T-helper 1 cell treated with Interleukin-12 subunit alpha and Interleukin-12 subunit beta and Interleukin-4 antibody, amounts not matched to agents 30 ng/mL and 1 ng/mL, for 36 hours (primary cell): ENCODE data around the gene LYL1. TPM values are rescaled to one million over a fixed set of nuclear protein-coding genes. Genes with fewer than 3 reads are reported as not detected.

Source experiments
- intact Hi-C: fragments of 100-400 bp; cut with micrococcal nuclease; formaldehyde crosslinking; loops from one replicate; pipeline ENCODE4 v1.15.1; 2024
- total RNA-seq: library from RNA; stranded (reverse); gene quantifications from 2 replicates; pipeline ENCODE4 v1.2.3, GENCODE V29; 2022

The LYL1 gene
- total RNA-seq, 1 donor from 2014 or later, result 4.2 TPM

GRCh38 chr19:13130886-13131490 is 28.3 kb upstream of the LYL1 start:
- intact Hi-C loops, result no loop called here

GRCh38 chr19:13129384-13129783 is 26.7 kb upstream of the LYL1 start:
- intact Hi-C loops, result no loop called here

GRCh38 chr19:13128583-13128982 is 25.9 kb upstream of the LYL1 start:
- intact Hi-C loops, result no loop called here

GRCh38 chr19:13127811-13128575 is 25.3 kb upstream of the LYL1 start:
- intact Hi-C loops, result no loop called here

- intact Hi-C loops, result no loop called here
Measured at GRCh38 chr19:13127051-13127450, 24.4 kb upstream of the LYL1 start.

- intact Hi-C loops, result no loop called here
Measured at GRCh38 chr19:13122980-13123957, 20.6 kb upstream of the LYL1 start.

GRCh38 chr19:13122275-13122878 is 19.7 kb upstream of the LYL1 start:
- intact Hi-C loops, result no loop called here

GRCh38 chr19:13121551-13122274 is 19.1 kb upstream of the LYL1 start:
- intact Hi-C loops, result no loop called here

- intact Hi-C loops, result no loop called here
Measured at GRCh38 chr19:13120817-13121216, 18.2 kb upstream of the LYL1 start.

- intact Hi-C loops, result no loop called here
Measured at GRCh38 chr19:13120031-13120430, 17.4 kb upstream of the LYL1 start.

- intact Hi-C loops, result no loop called here
Measured at GRCh38 chr19:13119627-13120026, 17.0 kb upstream of the LYL1 start.

- intact Hi-C loops, result loop anchor here (1.0 kb wide), 2 partner anchors 14 to 32 kb away; partner anchors contain the start of genes IER2 and STX10
Measured at GRCh38 chr19:13118424-13119193, 16.0 kb upstream of the LYL1 start.

GRCh38 chr19:13117772-13118423 is 15.2 kb upstream of the LYL1 start, which contains the start of gene NACC1:
TSS of gene NACC1 (plus strand) at chr19:13118264. CDS start at chr19:13135208, 16,944 bp downstream.
- intact Hi-C loops, result loop anchor here (1.0 to 2.0 kb wide), 4 partner anchors 14 to 173 kb away; partner anchors contain the start of genes IER2, RAD23A and STX10

GRCh38 chr19:13117176-13117771 is 14.6 kb upstream of the LYL1 start:
- intact Hi-C loops, result loop anchor here (1.0 to 2.0 kb wide), 2 partner anchors 46 to 172 kb away; partner anchors contain the start of gene RAD23A

GRCh38 chr19:13116282-13117175 is 13.9 kb upstream of the LYL1 start, which contains the start of gene TRMT1:
TSS of gene TRMT1 (minus strand) at chr19:13116740. CDS start at chr19:13116399, 341 bp downstream.
- intact Hi-C loops, result loop anchor here (1.0 to 2.0 kb wide), 6 partner anchors 11 to 171 kb away; partner anchors contain the start of gene RAD23A

GRCh38 chr19:13115936-13116281 is 13.3 kb upstream of the LYL1 start:
- intact Hi-C loops, result loop anchor here (1.0 to 2.0 kb wide), 5 partner anchors 11 to 146 kb away; no protein-coding TSS in a partner anchor

- intact Hi-C loops, result no loop called here
Measured at GRCh38 chr19:13112555-13112954, 9.9 kb upstream of the LYL1 start.
